Neural cell (in vitro differentiated cells): ENCODE measurements around the gene PLEKHD1. TPM values are rescaled to one million over a fixed set of nuclear protein-coding genes. Genes with fewer than 3 reads are reported as not detected.

Source experiments
- H2AFZ ChIP-seq: fragments of 200-600, 300-800 bp; sonication (generic), shearing (Covaris generic); 2 replicates; pipeline ENCODE4 v1.6.0; 2014; ENCODE audit warnings: low read depth, mild to moderate bottlenecking, antibody characterized with exemption, low read length, moderate library complexity
- H3F3A ChIP-seq: fragments of 200-600 bp; shearing (Covaris generic); 2 replicates; pipeline ENCODE4 v1.6.1; 2016; ENCODE audit warnings: mild to moderate bottlenecking, moderate library complexity, mixed read lengths, antibody characterized with exemption, low read length; ENCODE audit not compliant: insufficient read depth, poor library complexity, severe bottlenecking
- H3K27ac ChIP-seq: fragments of 200-600, 300-800 bp; sonication (generic), shearing (Covaris generic); 2 replicates; pipeline ENCODE4 v1.5.1; 2014; ENCODE audit warnings: mild to moderate bottlenecking, low read length, moderate library complexity
- H3K27me3 ChIP-seq: fragments of 300-800, 200-600 bp; sonication (generic), shearing (Covaris generic); 2 replicates; pipeline ENCODE4 v1.6.0; 2014; ENCODE audit warnings: mild to moderate bottlenecking, low read depth, low read length, moderate library complexity; ENCODE audit not compliant: insufficient read depth
- H3K36me3 ChIP-seq: fragments of 300-800, 200-600 bp; sonication (generic), shearing (Covaris generic); 2 replicates; pipeline ENCODE4 v1.5.1; 2014; ENCODE audit warnings: mild to moderate bottlenecking, antibody characterized with exemption, low read length, moderate library complexity; ENCODE audit not compliant: insufficient read depth
- H3K4me2 ChIP-seq: fragments of 300-800, 200-600 bp; sonication (generic), shearing (Covaris generic); 2 replicates; pipeline ENCODE4 v1.6.0; 2014; ENCODE audit warnings: mild to moderate bottlenecking, low read length
- H3K4me3 ChIP-seq: fragments of 300-800, 200-600 bp; sonication (generic), shearing (Covaris generic); 2 replicates; pipeline ENCODE4 v1.5.1; 2014; ENCODE audit warnings: mild to moderate bottlenecking, low read length, moderate library complexity
- H3K79me2 ChIP-seq: fragments of 200-600 bp; shearing (Covaris generic); replicated peaks from 2 replicates; pipeline ENCODE4 v1.6.0; 2014; ENCODE audit warnings: mild to moderate bottlenecking, low read length, moderate library complexity; ENCODE audit not compliant: insufficient read depth
- H3K9ac ChIP-seq: fragments of 300-800, 200-600 bp; sonication (generic), shearing (Covaris generic); 2 replicates; pipeline ENCODE4 v1.6.1; 2016; ENCODE audit warnings: mild to moderate bottlenecking, low read length, mixed read lengths
- H3K9me2 ChIP-seq: fragments of 200-600 bp; shearing (Covaris generic); 2 replicates; pipeline ENCODE4 v1.6.1; 2016; ENCODE audit warnings: mild to moderate bottlenecking, low read length, mixed read lengths; ENCODE audit not compliant: insufficient read depth
- H3K9me3 ChIP-seq: fragments of 200-600, 300-800 bp; sonication (generic), shearing (Covaris generic); 2 replicates; pipeline ENCODE4 v1.6.1; 2016; ENCODE audit warnings: mild to moderate bottlenecking, mixed run types, low read length, moderate library complexity, mixed read lengths
- H4K20me1 ChIP-seq: fragments of 200-600 bp; shearing (Covaris generic); 2 replicates; pipeline ENCODE4 v1.6.1; 2016; ENCODE audit warnings: mild to moderate bottlenecking, mixed run types; ENCODE audit not compliant: insufficient read depth
- CTCF ChIP-seq: fragments of 450-650 bp; IDR thresholded peaks from 2 replicates; pipeline ENCODE4 v1.5.1; 2014; ENCODE audit warnings: antibody characterized with exemption, mild to moderate bottlenecking, moderate library complexity; ENCODE audit not compliant: poor library complexity, severe bottlenecking
- EP300 ChIP-seq: fragments of 450-650 bp; conservative IDR thresholded peaks from 2 replicates; pipeline ENCODE4 v1.6.1; 2014; ENCODE audit warnings: antibody characterized with exemption, mild to moderate bottlenecking, moderate library complexity; ENCODE audit not compliant: poor library complexity, severe bottlenecking
- EZH2 ChIP-seq: fragments of 200-600, 300-800 bp; shearing (Covaris generic), sonication (generic); IDR thresholded peaks from 2 replicates; pipeline ENCODE4 v1.6.1; 2014; ENCODE audit warnings: antibody characterized with exemption, low read length, borderline replicate concordance, mild to moderate bottlenecking; ENCODE audit not compliant: insufficient read depth, poor library complexity, severe bottlenecking
- MXI1 ChIP-seq: fragments of 450-650 bp; conservative IDR thresholded peaks from 2 replicates; pipeline ENCODE4 v1.6.1; 2014; ENCODE audit warnings: antibody characterized with exemption, mild to moderate bottlenecking; ENCODE audit not compliant: poor library complexity, severe bottlenecking
- POLR2AphosphoS5 ChIP-seq: IDR thresholded peaks from 2 replicates; pipeline ENCODE4 v1.6.1; 2012
- RAD21 ChIP-seq: fragments of 450-650 bp; conservative IDR thresholded peaks from 2 replicates; pipeline ENCODE4 v1.6.1; 2014; ENCODE audit warnings: antibody characterized with exemption, mild to moderate bottlenecking, moderate library complexity
- REST ChIP-seq: IDR thresholded peaks from 2 replicates; pipeline ENCODE4 v1.6.1; 2012; ENCODE audit warnings: borderline replicate concordance
- SMC3 ChIP-seq: fragments of 450-650 bp; conservative IDR thresholded peaks from 2 replicates; pipeline ENCODE4 v1.6.1; 2014; ENCODE audit warnings: antibody characterized with exemption, mild to moderate bottlenecking, moderate library complexity; ENCODE audit not compliant: poor library complexity
- TAF1 ChIP-seq: IDR thresholded peaks from 2 replicates; pipeline ENCODE4 v1.6.1; 2012; ENCODE audit warnings: low read depth
- polyA plus RNA-seq: library from polyadenylated mRNA; depleted of rRNA; stranded (reverse); fragments of >200 nt; gene quantifications from 2 replicates; pipeline ENCODE4 v1.2.3, GENCODE V29; 2014

The PLEKHD1 gene
- polyA plus RNA-seq, 1 donor from 2014 or later, result 0.52 TPM

- no peak overlapping the region for H3K4me2 ChIP-seq
- no peaks in the 10 kb centered on the region for H3K9me3 ChIP-seq
- H3K36me3 ChIP-seq, result no peaks in the 10 kb centered on the region
- no peaks in the 10 kb centered on the region for H3F3A ChIP-seq
- H4K20me1 ChIP-seq, result no peaks in the 10 kb centered on the region
- H3K27ac ChIP-seq, result no peak overlapping the region
- H3K27me3 ChIP-seq, result peaks cover 34% of the 10 kb centered on the region
- no peak overlapping the region for H3K9ac ChIP-seq
- H3K4me3 ChIP-seq, result no peak overlapping the region
- TF ChIP-seq REST (no peak), EP300 (no peak), CTCF (no peak), RAD21 (no peak), POLR2AphosphoS5 (no peak)
- no peak overlapping the region for H2AFZ ChIP-seq
- H3K79me2 ChIP-seq, result no peaks in the 10 kb centered on the region
- H3K9me2 ChIP-seq, result no peaks in the 10 kb centered on the region
Measured at GRCh38 chr14:69479696-69480095, 4.8 kb upstream of the PLEKHD1 start.

- TF ChIP-seq REST, result no peak
- no peak for TF ChIP-seq MXI1
- TF ChIP-seq EP300, result no peak
- TF ChIP-seq POLR2AphosphoS5, result no peak
- TF ChIP-seq SMC3, result no peak
- TF ChIP-seq EZH2, result no peak
- no peak for TF ChIP-seq TAF1
- TF ChIP-seq CTCF, result no peak
- TF ChIP-seq RAD21, result no peak
- Histone ChIP-seq H3F3A (no peaks in the 10 kb centered on the region), H3K27me3 (peaks cover 38% of the 10 kb centered on the region), H3K79me2 (no peaks in the 10 kb centered on the region), H3K27ac (no peak overlapping the region), H3K4me2 (no peak overlapping the region), H3K9ac (no peak overlapping the region), H2AFZ (no peak overlapping the region), H3K36me3 (no peaks in the 10 kb centered on the region), H3K9me3 (no peaks in the 10 kb centered on the region), H3K4me3 (no peak overlapping the region), H4K20me1 (no peaks in the 10 kb centered on the region), H3K9me2 (no peaks in the 10 kb centered on the region)
Measured at GRCh38 chr14:69480136-69480535, 4.4 kb upstream of the PLEKHD1 start.
